ENCODE data around the gene CCKAR.

- TF ChIP-seq, protein P1, sequence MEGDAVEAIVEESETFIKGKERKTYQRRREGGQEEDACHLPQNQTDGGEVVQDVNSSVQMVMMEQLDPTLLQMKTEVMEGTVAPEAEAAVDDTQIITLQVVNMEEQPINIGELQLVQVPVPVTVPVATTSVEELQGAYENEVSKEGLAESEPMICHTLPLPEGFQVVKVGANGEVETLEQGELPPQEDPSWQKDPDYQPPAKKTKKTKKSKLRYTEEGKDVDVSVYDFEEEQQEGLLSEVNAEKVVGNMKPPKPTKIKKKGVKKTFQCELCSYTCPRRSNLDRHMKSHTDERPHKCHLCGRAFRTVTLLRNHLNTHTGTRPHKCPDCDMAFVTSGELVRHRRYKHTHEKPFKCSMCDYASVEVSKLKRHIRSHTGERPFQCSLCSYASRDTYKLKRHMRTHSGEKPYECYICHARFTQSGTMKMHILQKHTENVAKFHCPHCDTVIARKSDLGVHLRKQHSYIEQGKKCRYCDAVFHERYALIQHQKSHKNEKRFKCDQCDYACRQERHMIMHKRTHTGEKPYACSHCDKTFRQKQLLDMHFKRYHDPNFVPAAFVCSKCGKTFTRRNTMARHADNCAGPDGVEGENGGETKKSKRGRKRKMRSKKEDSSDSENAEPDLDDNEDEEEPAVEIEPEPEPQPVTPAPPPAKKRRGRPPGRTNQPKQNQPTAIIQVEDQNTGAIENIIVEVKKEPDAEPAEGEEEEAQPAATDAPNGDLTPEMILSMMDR (IDR thresholded peaks at IDR 0.05; ENCODE audit: poor library complexity), result no peak
- no peak for TF ChIP-seq EZH2phosphoT487 (IDR thresholded peaks at IDR 0.05; ENCODE audit: low read depth, severe bottlenecking, unreplicated experiment)
- TF ChIP-seq EZH2 (IDR thresholded peaks at IDR 0.05; ENCODE audit: borderline replicate concordance), result no peak
These were observed at the start of gene CCKAR for GRCh38 chr4:26490111-26490959.
